8988T (cell line): Measurements from ENCODE around the gene CAND2.
"Not testable (repeated sequence)": the region's sequence is repeated elsewhere in the genome, so short reads cannot be mapped to it uniquely, and the experiment has no call there.

Experiments
- DNase-seq: peaks from one replicate; pipeline ENCODE4 v3.0.0; 2011

The CAND2 gene

DNA sequence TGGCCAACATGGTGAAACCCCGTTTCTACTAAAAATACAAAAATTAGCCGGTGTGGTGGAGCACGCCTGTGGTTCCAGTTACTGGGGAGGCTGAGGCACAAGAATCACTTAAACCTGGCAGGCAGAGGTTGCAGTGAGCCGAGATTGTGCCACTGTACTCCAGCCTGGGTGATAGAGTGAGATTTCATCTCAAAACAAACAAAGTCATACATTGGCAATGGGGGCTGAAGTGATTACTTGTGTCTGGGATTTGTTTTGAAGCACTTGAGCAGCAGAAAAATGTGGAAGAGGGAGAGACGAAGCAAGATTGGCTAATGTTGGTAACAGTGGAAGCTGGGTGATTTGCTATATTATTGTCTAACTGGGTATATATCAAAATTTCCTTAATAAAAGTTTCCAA lies 24.0 kb upstream of the CAND2 start:
- no peak for DNase-seq

DNA sequence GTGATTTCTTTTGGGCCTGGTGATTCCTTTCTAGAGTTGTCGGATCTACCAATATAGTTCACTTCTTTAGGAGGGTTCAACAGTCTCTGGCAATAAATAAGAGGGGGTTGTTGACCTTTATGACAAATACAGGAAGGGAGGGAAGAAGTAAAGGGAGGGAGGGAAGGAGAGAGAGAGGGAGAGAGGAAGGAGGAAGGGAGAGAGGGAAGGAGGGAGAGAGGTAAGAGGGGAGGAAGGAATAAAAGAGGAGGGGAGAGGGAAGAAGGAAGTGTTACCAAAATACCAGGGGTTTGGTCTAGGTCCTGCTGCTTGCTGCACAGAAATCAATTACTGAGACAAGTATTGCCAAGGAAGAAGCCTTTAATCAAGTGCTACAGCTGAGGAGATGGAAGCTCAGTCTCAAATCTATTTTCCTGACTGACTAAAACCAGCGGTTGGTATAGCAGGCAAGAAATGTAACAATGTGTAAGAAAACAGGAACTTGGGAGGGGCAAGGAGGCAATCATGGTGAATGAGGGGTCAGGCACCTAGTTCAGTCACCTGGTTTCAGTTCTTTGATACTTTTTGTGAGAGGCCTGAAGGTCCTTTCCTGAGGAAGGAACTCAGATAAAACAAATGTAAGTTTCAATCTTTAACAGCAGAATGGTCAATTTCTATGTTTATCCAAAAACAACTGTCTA lies 23.3 kb upstream of the CAND2 start:
- no peak for DNase-seq

DNA sequence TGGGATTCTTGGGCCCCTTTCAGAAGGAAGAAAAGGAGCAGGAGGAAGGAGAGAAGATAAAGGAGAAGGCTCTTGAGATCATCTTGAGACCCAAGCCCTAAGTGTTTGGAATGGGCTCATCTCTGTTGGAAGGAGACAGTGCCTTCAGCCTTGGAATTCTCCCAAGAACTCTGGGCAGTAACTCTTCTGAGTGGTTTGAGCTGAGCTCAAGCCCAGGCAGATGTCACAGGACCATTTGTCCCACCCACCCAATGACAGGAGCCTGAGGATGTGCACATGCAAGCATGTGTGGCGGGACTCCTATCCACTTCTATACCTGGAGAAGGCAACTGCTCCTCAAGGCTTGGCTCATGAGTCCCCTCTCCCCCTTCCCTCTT lies 22.8 kb upstream of the CAND2 start:
- no peak for DNase-seq

GRCh38 chr3:12774619-12775018 lies 21.9 kb upstream of the CAND2 start:
- DNase-seq, result no peak

- no peak for DNase-seq
These were observed 21.3 kb upstream of the CAND2 start for GRCh38 chr3:12775226-12775625.

GRCh38 chr3:12775970-12776369 lies 20.5 kb upstream of the CAND2 start:
- not testable (repeated sequence) for DNase-seq

DNA sequence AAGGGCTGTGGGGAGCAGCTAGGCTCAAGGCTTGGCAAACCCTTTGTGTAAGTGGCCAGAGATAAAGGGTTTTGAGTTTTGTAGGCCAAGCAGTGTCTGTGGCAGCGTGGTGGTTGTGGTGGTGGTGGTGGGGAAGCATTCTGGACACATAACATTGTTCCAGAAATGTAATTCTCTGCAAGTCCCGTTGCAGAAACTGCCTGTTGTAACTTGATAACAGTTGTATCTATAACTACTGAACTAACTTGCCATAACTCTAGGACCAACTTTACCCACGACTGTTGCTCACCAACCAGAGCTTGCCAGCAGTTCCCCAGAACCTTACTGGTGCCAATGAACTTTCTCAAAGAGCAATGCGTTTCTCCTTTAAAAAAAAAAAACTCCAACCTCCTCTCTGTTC lies 19.3 kb upstream of the CAND2 start:
- no peak for DNase-seq

- no peak for DNase-seq
These were observed 15.7 kb upstream of the CAND2 start for GRCh38 chr3:12780751-12781150.

GRCh38 chr3:12782172-12782815 lies 14.2 kb upstream of the CAND2 start:
- no peak for DNase-seq

GRCh38 chr3:12785096-12785495 lies 11.4 kb upstream of the CAND2 start:
- DNase-seq, result no peak

- not testable (repeated sequence) for DNase-seq
These were observed 9.1 kb upstream of the CAND2 start for GRCh38 chr3:12787346-12787745.

DNA sequence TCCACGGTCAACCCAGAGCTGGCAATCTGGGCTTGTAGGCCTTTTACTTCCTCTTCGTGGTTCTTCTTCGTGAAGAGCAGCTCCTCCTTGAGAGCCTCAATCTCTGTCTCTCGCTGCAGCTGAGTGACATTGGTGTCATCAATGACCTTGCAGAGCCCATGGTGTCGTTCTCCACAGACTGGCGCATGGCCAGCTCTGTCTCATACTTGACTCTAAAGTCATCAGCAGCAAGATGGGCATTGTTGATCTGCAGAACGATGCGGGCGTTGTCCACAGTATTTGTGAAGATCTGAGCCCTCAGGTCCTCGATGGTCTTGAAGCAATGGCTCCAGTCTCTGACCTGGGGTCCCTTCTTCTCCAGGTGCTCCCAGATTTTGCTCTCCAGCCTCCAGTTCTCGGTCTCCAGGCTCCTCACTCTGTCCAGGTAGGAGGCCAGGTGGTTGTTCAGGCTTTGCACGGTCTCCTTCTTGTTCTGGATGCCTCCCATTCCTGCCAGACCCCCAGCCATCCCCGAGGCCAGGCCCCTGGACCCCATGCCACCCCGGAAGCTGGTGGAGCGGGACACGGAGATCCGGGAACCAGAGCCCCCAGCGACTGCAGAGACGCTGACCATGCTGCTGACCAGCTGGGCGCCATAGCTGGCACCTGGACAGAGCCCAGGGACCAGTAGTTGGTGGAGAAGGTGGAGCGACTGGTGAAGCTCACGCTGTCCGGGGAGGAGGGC lies 8.4 kb upstream of the CAND2 start:
- not testable (repeated sequence) for DNase-seq

DNA sequence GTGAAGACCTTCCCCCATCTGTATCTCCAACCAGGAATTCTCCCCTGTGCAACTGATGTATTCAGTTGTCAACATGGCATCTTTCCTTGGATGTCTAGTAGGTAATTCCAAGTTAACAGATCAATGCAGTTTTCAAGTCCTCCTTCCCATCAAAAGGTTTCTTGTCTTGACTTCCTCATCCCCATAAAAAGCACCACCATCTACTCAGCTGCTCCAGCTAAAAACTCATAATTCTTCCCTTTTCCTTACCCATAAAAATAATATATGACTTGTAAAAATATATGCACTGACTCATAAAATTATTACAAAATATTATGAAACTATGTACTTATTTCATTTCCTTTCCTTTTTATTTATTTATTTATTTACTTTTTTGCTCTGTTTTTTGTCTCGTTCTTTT lies 5.0 kb upstream of the CAND2 start:
- DNase-seq, result no peak

- no peak for DNase-seq
These were observed 2.8 kb upstream of the CAND2 start for GRCh38 chr3:12793701-12794100.

- DNase-seq, result no peak
These were observed 828 bp downstream of the CAND2 start for GRCh38 chr3:12797124-12797891.

DNA sequence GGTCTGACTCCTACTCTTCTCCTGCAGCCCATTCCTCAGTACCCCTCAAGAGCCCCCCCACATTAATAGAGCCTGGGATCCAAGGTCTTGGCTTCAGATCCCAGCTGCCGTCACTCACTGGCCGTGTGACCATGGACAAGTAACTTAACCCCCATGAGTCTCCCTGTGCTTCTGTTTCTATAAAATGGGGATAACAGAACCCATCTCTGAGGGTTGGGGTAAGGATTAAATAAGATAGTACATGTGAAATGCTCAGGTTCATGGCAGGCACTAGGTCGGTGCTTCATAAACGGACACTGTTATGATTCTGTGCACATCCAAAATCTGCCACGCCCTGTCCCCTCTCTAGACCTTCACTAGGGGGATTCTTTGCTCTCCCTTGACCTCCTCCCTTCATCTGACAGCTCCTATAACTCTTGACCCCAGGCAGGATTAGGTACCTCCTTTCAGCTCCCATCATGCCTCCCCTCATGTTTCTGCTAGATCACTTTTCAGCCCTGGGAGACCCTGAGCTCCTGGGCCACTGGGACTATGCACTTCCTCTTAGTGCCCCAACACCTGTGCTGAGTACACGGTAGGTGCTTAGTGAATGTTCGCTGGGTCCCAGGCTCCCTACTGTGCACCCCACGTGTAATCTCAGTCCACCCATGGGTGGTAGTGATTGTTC lies 1.5 kb downstream of the CAND2 start:
- DNase-seq, result no peak

DNA sequence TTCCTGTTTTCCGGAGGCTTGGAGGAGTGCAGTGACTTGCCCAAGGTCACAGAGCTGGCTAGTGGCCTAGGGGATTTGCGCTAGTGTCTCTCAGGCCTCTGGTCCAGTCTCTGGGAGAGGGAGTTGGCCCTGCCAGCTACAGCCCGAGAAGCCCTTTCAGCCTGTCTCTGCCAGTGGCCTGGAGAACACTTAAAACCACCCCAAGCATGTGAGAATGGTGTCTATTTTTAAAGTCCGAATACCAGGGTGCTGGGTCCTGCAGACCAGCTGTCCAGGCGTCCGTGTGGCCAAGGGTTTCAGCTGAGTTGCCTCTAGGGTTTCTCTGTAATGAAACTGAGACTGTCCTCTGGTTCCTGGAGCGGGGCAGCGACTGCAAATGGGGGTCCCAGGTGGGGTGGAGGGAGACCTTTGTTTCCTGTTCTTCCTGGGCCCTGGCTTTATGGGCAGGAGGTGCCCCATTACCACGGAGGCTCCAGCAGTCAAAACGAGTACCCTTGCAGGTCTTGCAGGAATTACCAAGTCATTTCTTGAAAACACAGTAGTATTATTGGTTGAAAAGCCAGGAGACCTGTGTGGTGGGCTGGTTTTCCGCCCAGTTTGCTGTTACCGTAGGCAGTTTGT lies 2.2 kb downstream of the CAND2 start:
- DNase-seq, result no peak

- DNase-seq, result no peak
These were observed 3.3 kb downstream of the CAND2 start for GRCh38 chr3:12799525-12800440.

DNA sequence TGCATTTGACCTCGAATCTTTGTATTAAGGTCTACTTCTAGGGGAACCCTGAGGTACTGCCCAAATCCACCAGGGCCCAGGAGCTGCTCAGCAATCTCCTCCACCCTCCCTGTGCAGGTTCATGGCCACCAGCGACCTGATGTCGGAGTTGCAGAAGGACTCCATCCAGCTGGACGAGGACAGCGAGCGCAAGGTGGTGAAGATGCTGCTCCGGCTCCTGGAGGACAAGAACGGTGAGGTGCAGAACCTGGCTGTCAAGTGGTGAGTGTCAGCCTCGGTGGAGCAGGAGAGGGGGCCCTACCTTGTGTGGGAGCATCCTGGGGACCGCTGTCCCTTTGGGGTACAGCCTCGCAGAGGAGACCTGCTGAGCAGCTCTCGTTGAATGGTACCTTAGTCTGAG lies 6.9 kb downstream of the CAND2 start:
- DNase-seq, result no peak

GRCh38 chr3:12807066-12807465 lies 10.6 kb downstream of the CAND2 start:
- DNase-seq, result no peak

DNA sequence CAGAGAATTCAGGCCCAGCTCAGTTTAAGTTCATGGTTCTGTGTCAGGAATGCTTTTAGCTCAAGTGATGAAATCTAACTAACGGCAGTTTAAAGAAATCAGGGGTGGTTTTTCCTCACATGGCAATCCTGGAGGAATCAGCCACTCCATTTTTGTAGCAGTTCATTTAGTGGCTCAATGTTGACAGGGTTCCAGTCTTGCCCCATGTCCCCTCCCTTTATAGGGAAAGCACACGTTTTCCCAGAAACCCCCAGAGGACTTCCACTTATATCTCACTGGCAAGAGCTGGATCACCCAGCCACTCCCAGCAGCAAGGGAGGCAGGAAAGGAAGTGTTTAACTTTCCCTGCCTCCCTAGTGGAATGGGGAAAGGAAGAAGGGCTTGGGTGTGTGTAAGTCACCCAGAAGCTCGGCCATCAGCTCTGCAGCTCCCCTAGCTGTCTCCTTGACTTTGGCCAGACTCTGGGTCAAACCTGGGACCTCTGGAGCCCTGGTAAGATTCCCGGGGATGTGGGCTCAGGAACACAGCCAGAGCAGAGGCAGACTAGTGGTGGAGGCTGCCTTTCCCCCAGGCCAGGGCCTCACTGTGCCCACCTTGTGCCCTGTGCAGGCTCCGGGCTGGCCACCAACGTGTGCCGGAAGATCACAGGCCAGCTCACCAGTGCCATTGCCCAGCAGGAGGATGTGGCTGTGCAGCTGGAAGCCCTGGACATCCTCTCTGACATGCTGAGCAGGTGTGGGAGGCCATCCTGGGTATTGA lies 11.3 kb downstream of the CAND2 start:
- no peak for DNase-seq
